SK-N-SH treated with all-trans-retinoic acid at 6 μM for 48 hours (cell line): Measurements from ENCODE around the gene ATP6V1G1.

Experiments used
- ATAC-seq: fragments of 200-7000 bp; cut with Tn5 transposase; 3 replicates; pipeline ENCODE4 v1.9.1; 2020; ENCODE audit warnings: mild to moderate bottlenecking, moderate library complexity
- ARNTL ChIP-seq: fragments of 450-650 bp; formaldehyde crosslinking; IDR thresholded peaks from 2 replicates; pipeline ENCODE4 v1.5.0; 2020; ENCODE audit warnings: low read depth, mild to moderate bottlenecking, moderate library complexity, borderline replicate concordance
- BACH2 ChIP-seq: fragments of 250-450 bp; sonication (Bioruptor Pico); IDR thresholded peaks from 2 replicates; pipeline ENCODE4 v1.9.0; 2021; ENCODE audit warnings: mild to moderate bottlenecking, borderline replicate concordance
- CREB5 ChIP-seq: fragments of 250-450 bp; sonication (Bioruptor Pico); IDR thresholded peaks from 2 replicates; pipeline ENCODE4 v1.5.1; 2020; ENCODE audit warnings: low read depth, mild to moderate bottlenecking, moderate library complexity
- CSDC2 ChIP-seq: fragments of 250-450 bp; sonication (Bioruptor Pico); IDR thresholded peaks from 2 replicates; pipeline ENCODE4 v1.5.0; 2020; ENCODE audit warnings: mild to moderate bottlenecking, moderate library complexity
- ESRRG ChIP-seq: fragments of 250-450 bp; sonication (Bioruptor Pico); IDR thresholded peaks from 2 replicates; pipeline ENCODE4 v1.6.1; 2021; ENCODE audit warnings: mild to moderate bottlenecking
- GLIS3 ChIP-seq: fragments of 250-450 bp; sonication (Bioruptor Pico); IDR thresholded peaks from 2 replicates; pipeline ENCODE4 v1.5.0; 2020; ENCODE audit warnings: mild to moderate bottlenecking, moderate library complexity
- ISL1 ChIP-seq: fragments of 250-450 bp; sonication (Bioruptor Pico); IDR thresholded peaks from 2 replicates; pipeline ENCODE4 v2.1.2; 2022; ENCODE audit warnings: mild to moderate bottlenecking, moderate library complexity
- OSR1 ChIP-seq: fragments of 250-450 bp; sonication (Bioruptor Pico); IDR thresholded peaks from 2 replicates; pipeline ENCODE4 v1.8.0; 2022; ENCODE audit warnings: moderate library complexity, mild to moderate bottlenecking, inconsistent platforms
- PATZ1 ChIP-seq: fragments of 250-450 bp; sonication (Bioruptor Pico); IDR thresholded peaks from 2 replicates; pipeline ENCODE4 v1.8.0; 2020; ENCODE audit warnings: mild to moderate bottlenecking, moderate library complexity, borderline replicate concordance
- POU6F1 ChIP-seq: fragments of 250-450 bp; sonication (Bioruptor Pico); IDR thresholded peaks from 2 replicates; pipeline ENCODE4 v1.8.0; 2021; ENCODE audit warnings: low read depth, mild to moderate bottlenecking, moderate library complexity, borderline replicate concordance
- PPARA ChIP-seq: fragments of 250-450 bp; sonication (Bioruptor Pico); IDR thresholded peaks from 2 replicates; pipeline ENCODE4 v1.5.0; 2020; ENCODE audit warnings: mild to moderate bottlenecking, borderline replicate concordance
- RARB ChIP-seq: fragments of 250-450 bp; sonication (Bioruptor Pico); IDR thresholded peaks from 2 replicates; pipeline ENCODE4 v1.8.0; 2021; ENCODE audit warnings: mild to moderate bottlenecking, moderate library complexity
- SNAI2 ChIP-seq: fragments of 250-450 bp; sonication (Bioruptor Pico); IDR thresholded peaks from 2 replicates; pipeline ENCODE4 v1.5.0; 2020; ENCODE audit warnings: mild to moderate bottlenecking, moderate library complexity
- TCF4 ChIP-seq: fragments of 250-450 bp; sonication (Bioruptor Pico); IDR thresholded peaks from 2 replicates; pipeline ENCODE4 v1.8.0; 2021; ENCODE audit warnings: mild to moderate bottlenecking, moderate library complexity, borderline replicate concordance
- TOX ChIP-seq: fragments of 250-450 bp; sonication (Bioruptor Pico); IDR thresholded peaks from 2 replicates; pipeline ENCODE4 v1.8.0; 2021; ENCODE audit warnings: mild to moderate bottlenecking, moderate library complexity, borderline replicate concordance
- TSHZ2 ChIP-seq: fragments of 250-450 bp; sonication (Bioruptor Pico); IDR thresholded peaks from 2 replicates; pipeline ENCODE4 v1.5.0; 2020; ENCODE audit warnings: mild to moderate bottlenecking, moderate library complexity
- ZC3H10 ChIP-seq: fragments of 250-450 bp; sonication (Bioruptor Pico); IDR thresholded peaks from 2 replicates; pipeline ENCODE4 v1.5.1; 2021; ENCODE audit warnings: mild to moderate bottlenecking, moderate library complexity
- ZFP3 ChIP-seq: fragments of 250-450 bp; sonication (Bioruptor Pico); IDR thresholded peaks from 2 replicates; pipeline ENCODE4 v1.5.0; 2020; ENCODE audit warnings: mild to moderate bottlenecking, moderate library complexity
- ZFP30 ChIP-seq: fragments of 450-650 bp; formaldehyde crosslinking; IDR thresholded peaks from 2 replicates; pipeline ENCODE4 v1.5.0; 2022; ENCODE audit warnings: mild to moderate bottlenecking, moderate library complexity
- ZNF565 ChIP-seq: fragments of 450-650 bp; formaldehyde crosslinking; conservative IDR thresholded peaks from 2 replicates; pipeline ENCODE4 v1.5.0; 2020; ENCODE audit warnings: low read depth, mild to moderate bottlenecking, moderate library complexity
- ZNF70 ChIP-seq: fragments of 450-650 bp; formaldehyde crosslinking; IDR thresholded peaks from 2 replicates; pipeline ENCODE4 v1.5.0; 2020; ENCODE audit warnings: mild to moderate bottlenecking, moderate library complexity
- ZNF8 ChIP-seq: fragments of 450-650 bp; formaldehyde crosslinking; IDR thresholded peaks from 2 replicates; pipeline ENCODE4 v1.5.0; 2020; ENCODE audit warnings: mild to moderate bottlenecking, moderate library complexity

The ATP6V1G1 gene

GRCh38 chr9:114551750-114552685 is 35.6 kb upstream of the ATP6V1G1 start:
- ATAC-seq = peak; percentile 99
- TF ChIP-seq OSR1 (CRISPR knock-in tag) = no peak
- no peak for TF ChIP-seq TSHZ2 (CRISPR knock-in tag)
- no peak for TF ChIP-seq ZNF565 (CRISPR knock-in tag)
- 0 out of 2 replicates have a peak, but pooled peaks have one; percentile 52 for TF ChIP-seq TOX (CRISPR knock-in tag)

- no peak for ATAC-seq
- no peak for TF ChIP-seq ARNTL
- no peak for TF ChIP-seq TOX (CRISPR knock-in tag)
- TF ChIP-seq CSDC2 (CRISPR knock-in tag) = no peak
- no peak for TF ChIP-seq GLIS3
- no peak for TF ChIP-seq ESRRG (CRISPR knock-in tag)
- TF ChIP-seq ZFP30 = no peak
- TF ChIP-seq PATZ1 (CRISPR knock-in tag) = no peak
- no peak for TF ChIP-seq PPARA (CRISPR knock-in tag)
- no peak for TF ChIP-seq POU6F1 (CRISPR knock-in tag)
Observed at GRCh38 chr9:114552706-114553105, 34.9 kb upstream of the ATP6V1G1 start.

- TF ChIP-seq RARB (CRISPR knock-in tag) = no peak
- no peak for TF ChIP-seq ESRRG (CRISPR knock-in tag)
- no peak for TF ChIP-seq ZNF565 (CRISPR knock-in tag)
- no peak for TF ChIP-seq GLIS3
- TF ChIP-seq CREB5 (CRISPR knock-in tag) = no peak
- TF ChIP-seq BACH2 = no peak
- no peak for TF ChIP-seq POU6F1 (CRISPR knock-in tag)
- TF ChIP-seq ZFP3 (CRISPR knock-in tag) = no peak
- TF ChIP-seq PPARA (CRISPR knock-in tag) = no peak
- no peak for TF ChIP-seq TOX (CRISPR knock-in tag)
- no peak for TF ChIP-seq TCF4 (CRISPR knock-in tag)
- TF ChIP-seq TSHZ2 (CRISPR knock-in tag) = no peak
- no peak for TF ChIP-seq SNAI2 (CRISPR knock-in tag)
- TF ChIP-seq ZNF70 (CRISPR knock-in tag) = no peak
- TF ChIP-seq ZNF8 = no peak
- no peak for TF ChIP-seq ZFP30
- no peak for TF ChIP-seq ARNTL
- no peak for TF ChIP-seq OSR1 (CRISPR knock-in tag)
- no peak for TF ChIP-seq ZC3H10 (CRISPR knock-in tag)
- no peak for TF ChIP-seq ISL1 (CRISPR knock-in tag)
- ATAC-seq = no peak
Observed at GRCh38 chr9:114553202-114553601, 34.4 kb upstream of the ATP6V1G1 start.
